ENCODE results near the gene SSR4. TPM values are rescaled to one million over a fixed set of nuclear protein-coding genes. Genes with fewer than 3 reads are reported as not detected.

Gene SSR4
- total RNA-seq, 1 experiment from 2014 or later: 179 TPM

DNA sequence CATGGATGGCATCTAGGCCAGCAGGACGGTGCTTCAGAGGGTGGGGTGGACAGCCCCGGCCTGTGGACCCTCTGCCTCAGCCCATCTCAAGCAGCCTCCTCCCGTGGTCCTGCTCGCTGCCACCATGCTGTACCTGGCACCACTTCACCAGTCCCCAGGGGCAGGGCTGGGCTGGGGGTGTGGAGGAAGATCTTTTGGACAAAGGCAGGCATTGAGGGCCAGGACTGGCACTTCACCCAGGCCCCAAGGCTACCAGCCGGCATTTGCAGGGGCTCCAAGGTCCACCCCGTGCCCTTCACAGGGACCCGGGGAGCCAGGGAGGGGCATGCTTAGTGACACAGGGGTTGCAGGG, 29.7 kb upstream of the SSR4 start:
- no peak overlapping the region for H4K8ac ChIP-seq (replicated peaks; ENCODE audit: insufficient read length, low read depth, low read length)
- H3K14ac ChIP-seq (ENCODE audit: insufficient read depth, low read length): no peak overlapping the region
- H3K27me3 ChIP-seq (ENCODE audit: insufficient read depth, low read length): no peaks in the 10 kb centered on the region
- no peak overlapping the region for H3K4ac ChIP-seq (ENCODE audit: low read depth, low read length)
- H3K18ac ChIP-seq (ENCODE audit: insufficient read length, low read depth, low read length): no peak overlapping the region
- no peak overlapping the region for H4K5ac ChIP-seq (ENCODE audit: insufficient read length, low read depth, low read length)
- TF ChIP-seq, protein P1, sequence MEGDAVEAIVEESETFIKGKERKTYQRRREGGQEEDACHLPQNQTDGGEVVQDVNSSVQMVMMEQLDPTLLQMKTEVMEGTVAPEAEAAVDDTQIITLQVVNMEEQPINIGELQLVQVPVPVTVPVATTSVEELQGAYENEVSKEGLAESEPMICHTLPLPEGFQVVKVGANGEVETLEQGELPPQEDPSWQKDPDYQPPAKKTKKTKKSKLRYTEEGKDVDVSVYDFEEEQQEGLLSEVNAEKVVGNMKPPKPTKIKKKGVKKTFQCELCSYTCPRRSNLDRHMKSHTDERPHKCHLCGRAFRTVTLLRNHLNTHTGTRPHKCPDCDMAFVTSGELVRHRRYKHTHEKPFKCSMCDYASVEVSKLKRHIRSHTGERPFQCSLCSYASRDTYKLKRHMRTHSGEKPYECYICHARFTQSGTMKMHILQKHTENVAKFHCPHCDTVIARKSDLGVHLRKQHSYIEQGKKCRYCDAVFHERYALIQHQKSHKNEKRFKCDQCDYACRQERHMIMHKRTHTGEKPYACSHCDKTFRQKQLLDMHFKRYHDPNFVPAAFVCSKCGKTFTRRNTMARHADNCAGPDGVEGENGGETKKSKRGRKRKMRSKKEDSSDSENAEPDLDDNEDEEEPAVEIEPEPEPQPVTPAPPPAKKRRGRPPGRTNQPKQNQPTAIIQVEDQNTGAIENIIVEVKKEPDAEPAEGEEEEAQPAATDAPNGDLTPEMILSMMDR (conservative IDR thresholded peaks at IDR 0.05): no peak
- no peak overlapping the region for H4K91ac ChIP-seq (ENCODE audit: insufficient read length, low read depth, low read length)
- no peak overlapping the region for H2BK15ac ChIP-seq (ENCODE audit: low read depth, low read length)
- H3K23me2 ChIP-seq (ENCODE audit: insufficient read length, low read depth, low read length, poor library complexity, severe bottlenecking): no peaks in the 10 kb centered on the region
- Mint-ChIP-seq H3K27ac (no peak overlapping the region), H3K9me3 (peaks cover 46 to 65% of the 10 kb centered on the region in 2 experiments), H3K27me3 (ENCODE audit: low read depth) (peaks cover 10% of the 10 kb centered on the region), H3K4me1 (peaks cover 4 to 6% of the 10 kb centered on the region in 2 experiments; a peak in 3 of 4 replicates), H3K4me3 (no peak overlapping the region), H3K36me3 (ENCODE audit: insufficient read depth in 1 of 3, low read depth in 3 of 3) (peaks cover 0 to 3% (median 2%) of the 10 kb centered on the region in 3 experiments; a peak in 4 of 7 replicates)
- H3K79me2 ChIP-seq (ENCODE audit: insufficient read depth, low read length): no peaks in the 10 kb centered on the region
- no peak overlapping the region for H2AFZ ChIP-seq (ENCODE audit: low read length)
- no peak overlapping the region for H2BK120ac ChIP-seq (ENCODE audit: low read depth, low read length, poor library complexity, severe bottlenecking)
- no peak for DNase-seq
- no peak overlapping the region for H3K27ac ChIP-seq (ENCODE audit: insufficient read length, low read depth, low read length)
- H3K79me1 ChIP-seq (ENCODE audit: insufficient read depth, low read depth, low read length, poor library complexity, severe bottlenecking): no peaks in the 10 kb centered on the region
- no peak overlapping the region for H2BK20ac ChIP-seq (ENCODE audit: low read depth, low read length, poor library complexity, severe bottlenecking)
- peaks cover 7% of the 10 kb centered on the region for H3K9me3 ChIP-seq (ENCODE audit: control insufficient read depth, low read depth, low read length)
- no peak overlapping the region for H2BK12ac ChIP-seq (ENCODE audit: insufficient read length, low read depth, low read length)
- H3K9ac ChIP-seq (ENCODE audit: extremely low read depth, insufficient read length, low read length): no peak overlapping the region
- no peaks in the 10 kb centered on the region for H4K20me1 ChIP-seq (ENCODE audit: control insufficient read depth, insufficient read depth, insufficient read length)
- no peak overlapping the region for H2BK5ac ChIP-seq (ENCODE audit: insufficient read length, low read length)
- H3K4me2 ChIP-seq (ENCODE audit: insufficient read depth, insufficient read length, low read length): no peak overlapping the region
- no peak overlapping the region for H2AK5ac ChIP-seq (ENCODE audit: insufficient read length, low read length)
- H3K56ac ChIP-seq (ENCODE audit: insufficient read length, low read depth, low read length): no peak overlapping the region
- H3K23ac ChIP-seq (ENCODE audit: insufficient read length, low read depth, low read length): no peak overlapping the region
- no CpG with 5 or more reads among the region's 7 CpGs for WGBS (ENCODE audit: extremely low coverage, insufficient read length, low lambda C conversion rate)
- no peak overlapping the region for H3T11ph ChIP-seq (ENCODE audit: low read length)
- H3K4me1 ChIP-seq (ENCODE audit: insufficient read depth, low read length): no peaks in the 10 kb centered on the region

Measured in H9 (cell line).